Uterus (tissue), 4 donors: ENCODE measurements around the gene ZSCAN5B. TPM values are rescaled to one million over a fixed set of nuclear protein-coding genes. Genes with fewer than 3 reads are reported as not detected.
"Not testable (repeated sequence)": the region's sequence is repeated elsewhere in the genome, so short reads cannot be mapped to it uniquely, and the experiment has no call there.

ENCODE experiments used
- DNase-seq, 2 donors: peaks; one replicate each; pipeline ENCODE4 v3.0.0-alpha.2; 2019 to 2020
- H3K27ac ChIP-seq, 2 donors: fragments of 200-600 bp; sonication (generic); 1 replicate in 1 of 2; 2 replicates in 1 of 2; pipeline ENCODE4 v1.5.1; 2016 to 2018
- H3K27me3 ChIP-seq, 2 donors: fragments of 200-600 bp; sonication (generic); one replicate each; pipeline ENCODE4 v1.5.1; 2018 to 2019; ENCODE audit warnings: control low read depth in 1 of 2
- H3K36me3 ChIP-seq, 2 donors: fragments of 200-600 bp; sonication (generic); one replicate each; pipeline ENCODE4 v1.5.1; 2019; ENCODE audit warnings: control low read depth in 1 of 2
- H3K4me1 ChIP-seq, 2 donors: fragments of 200-600 bp; sonication (generic); one replicate each; pipeline ENCODE4 v1.5.1; 2018 to 2019; ENCODE audit warnings: control low read depth in 1 of 2
- H3K4me3 ChIP-seq, 2 donors: fragments of 200-600 bp; sonication (generic); 1 replicate in 1 of 2; 2 replicates in 1 of 2; pipeline ENCODE4 v1.5.1; 2018 to 2019; ENCODE audit warnings: mild to moderate bottlenecking in 1 of 2
- H3K9me3 ChIP-seq, 2 donors: fragments of 200-600 bp; sonication (generic); one replicate each; pipeline ENCODE4 v1.5.1; 2019; ENCODE audit warnings: control low read depth in 1 of 2
- CTCF ChIP-seq, 4 experiments: fragments of 200-600 bp in 2 of 4; fragments of 450-650 bp in 2 of 4; sonication (generic) in 2 of 4; IDR thresholded peaks; one replicate each; pipeline ENCODE4 v1.5.1; 2016 to 2019; ENCODE audit warnings: antibody characterized with exemption in 4 of 4, mild to moderate bottlenecking in 2 of 4, moderate library complexity in 1 of 4
- POLR2A ChIP-seq, 2 donors: fragments of 450-650 bp; IDR thresholded peaks; one replicate each; pipeline ENCODE4 v1.6.1; 2016; ENCODE audit warnings: antibody characterized with exemption in 2 of 2, mild to moderate bottlenecking in 1 of 2, moderate library complexity in 1 of 2
- intact Hi-C: fragments of 100-400 bp; cut with DNase I; formaldehyde crosslinking; loops from one replicate; pipeline ENCODE4 v1.15.1; 2023; ENCODE audit warnings: low total_unique reads
- total RNA-seq, 4 donors: library from RNA; depleted of rRNA in 3 of 4; stranded (reverse); fragments of >200 nt in 3 of 4; gene quantifications; one replicate each; pipeline versions ENCODE4 v1.1.0 to v1.2.4, GENCODE V29; 2014 to 2023
- donor health status: DM: yes; HTN: yes; CAD: no.

ZSCAN5B gene
- total RNA-seq, 4 donors from 2014 or later, result not detected

GRCh38 chr19:56218961-56219360, 21.4 kb upstream of the ZSCAN5B start:
- no peaks in the 10 kb centered on the region for H3K36me3 ChIP-seq
- TF ChIP-seq POLR2A (IDR thresholded peaks at IDR 0.05) (no peak), CTCF (IDR thresholded peaks at IDR 0.05) (no peak)
- DNase-seq, result no peak
- intact Hi-C loops, result no loop called here
- H3K27ac ChIP-seq, result no peak overlapping the region
- no peak overlapping the region for H3K4me3 ChIP-seq
- H3K27me3 ChIP-seq, result no peaks in the 10 kb centered on the region
- no peaks in the 10 kb centered on the region for H3K4me1 ChIP-seq
- H3K9me3 ChIP-seq, result no peaks in the 10 kb centered on the region

GRCh38 chr19:56217039-56217949, 19.7 kb upstream of the ZSCAN5B start:
- Histone ChIP-seq H3K36me3 (no peaks in the 10 kb centered on the region), H3K4me1 (no peaks in the 10 kb centered on the region), H3K9me3 (no peaks in the 10 kb centered on the region), H3K27me3 (no peaks in the 10 kb centered on the region), H3K4me3 (no peak overlapping the region), H3K27ac (no peak overlapping the region)
- no peak for TF ChIP-seq CTCF (IDR thresholded peaks at IDR 0.05)
- no peak for TF ChIP-seq POLR2A (IDR thresholded peaks at IDR 0.05)
- DNase-seq, result no peak
- intact Hi-C loops, result no loop called here

- Histone ChIP-seq H3K4me3 (no peak overlapping the region), H3K9me3 (no peaks in the 10 kb centered on the region), H3K27me3 (no peaks in the 10 kb centered on the region), H3K27ac (no peak overlapping the region), H3K36me3 (no peaks in the 10 kb centered on the region), H3K4me1 (no peaks in the 10 kb centered on the region)
- intact Hi-C loops, result no loop called here
- TF ChIP-seq CTCF (IDR thresholded peaks at IDR 0.05), result no peak
- no peak for TF ChIP-seq POLR2A (IDR thresholded peaks at IDR 0.05)
- no peak for DNase-seq
These were observed 14.1 kb upstream of the ZSCAN5B start for GRCh38 chr19:56211718-56212117.

- H3K36me3 ChIP-seq, DNase-seq, H3K4me1 ChIP-seq, H3K4me3 ChIP-seq, intact Hi-C loops, H3K27ac ChIP-seq, H3K9me3 ChIP-seq, H3K27me3 ChIP-seq: not testable (repeated sequence)
These were observed 12.5 kb upstream of the ZSCAN5B start for GRCh38 chr19:56210036-56210435.

- no peaks in the 10 kb centered on the region for H3K9me3 ChIP-seq
These were observed 11.5 kb upstream of the ZSCAN5B start for GRCh38 chr19:56209091-56209490.

GRCh38 chr19:56207581-56207980, 10.0 kb upstream of the ZSCAN5B start:
- H3K27ac ChIP-seq, H3K9me3 ChIP-seq, intact Hi-C loops, H3K36me3 ChIP-seq, DNase-seq, H3K4me1 ChIP-seq, H3K4me3 ChIP-seq, H3K27me3 ChIP-seq: not testable (repeated sequence)

More at GRCh38 chr19:56209091-56209490, 11.5 kb upstream of the ZSCAN5B start:
- H3K27me3 ChIP-seq, result no peaks in the 10 kb centered on the region
- DNase-seq, result no peak
- intact Hi-C loops, result no loop called here
- H3K4me1 ChIP-seq, result no peaks in the 10 kb centered on the region
- H3K4me3 ChIP-seq, result no peak overlapping the region
- H3K36me3 ChIP-seq, result no peaks in the 10 kb centered on the region
- TF ChIP-seq POLR2A (IDR thresholded peaks at IDR 0.05), result no peak
- TF ChIP-seq CTCF (IDR thresholded peaks at IDR 0.05), result no peak
- H3K27ac ChIP-seq, result no peak overlapping the region
